Measurements from ENCODE around the gene PCBD1.

The PCBD1 gene

DNA sequence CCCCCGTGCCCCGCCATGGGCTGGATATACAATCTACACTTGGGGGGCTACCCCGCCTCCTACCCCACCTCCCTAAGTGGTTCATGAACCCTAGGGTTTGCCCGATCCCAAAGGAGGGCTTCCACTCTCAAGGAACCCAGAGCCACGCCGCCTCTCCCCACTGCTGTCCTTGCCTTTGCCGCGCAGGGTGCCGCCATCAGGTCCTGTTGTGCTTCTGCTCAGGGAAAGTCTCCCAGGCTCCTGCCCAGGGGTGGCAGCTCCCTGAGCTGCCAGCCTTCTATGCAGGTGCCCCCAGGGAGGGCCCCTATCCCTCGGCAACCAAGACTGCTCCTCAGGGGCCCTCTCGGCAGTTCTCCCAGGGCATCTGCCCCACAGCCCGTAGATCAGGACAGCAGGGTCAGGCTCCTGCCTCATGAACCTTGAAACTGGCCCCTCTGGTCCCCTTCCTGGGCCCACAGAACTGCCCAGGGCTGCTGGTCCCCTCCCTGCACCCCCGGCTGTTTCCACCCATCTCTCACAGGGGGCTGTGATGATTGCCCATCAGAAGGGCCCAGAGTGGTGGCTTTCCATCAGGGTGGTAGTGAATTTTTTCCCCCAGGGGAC is 13.0 kb upstream of the PCBD1 start:
- no peak for DNase-seq

DNA sequence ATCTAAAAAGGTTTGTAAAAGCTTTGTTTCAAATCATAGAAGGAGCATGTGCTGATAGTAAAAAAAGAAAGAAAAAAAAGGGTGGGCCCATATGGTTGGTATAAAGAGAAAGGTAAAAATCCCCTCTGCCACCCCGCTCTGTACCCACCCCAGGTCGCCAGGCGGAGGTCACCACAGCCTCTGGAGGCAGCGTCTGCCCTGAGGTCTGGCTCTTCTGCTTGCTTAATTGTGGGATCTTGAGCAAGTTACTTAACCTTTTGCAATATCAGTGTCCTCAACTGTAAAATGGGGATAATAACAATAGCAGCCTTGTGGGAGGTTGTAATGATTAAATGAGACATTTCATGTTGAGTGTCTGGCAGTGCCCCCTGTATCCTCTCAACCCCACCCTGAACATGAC is 10.7 kb upstream of the PCBD1 start:
- no peak for DNase-seq

DNA sequence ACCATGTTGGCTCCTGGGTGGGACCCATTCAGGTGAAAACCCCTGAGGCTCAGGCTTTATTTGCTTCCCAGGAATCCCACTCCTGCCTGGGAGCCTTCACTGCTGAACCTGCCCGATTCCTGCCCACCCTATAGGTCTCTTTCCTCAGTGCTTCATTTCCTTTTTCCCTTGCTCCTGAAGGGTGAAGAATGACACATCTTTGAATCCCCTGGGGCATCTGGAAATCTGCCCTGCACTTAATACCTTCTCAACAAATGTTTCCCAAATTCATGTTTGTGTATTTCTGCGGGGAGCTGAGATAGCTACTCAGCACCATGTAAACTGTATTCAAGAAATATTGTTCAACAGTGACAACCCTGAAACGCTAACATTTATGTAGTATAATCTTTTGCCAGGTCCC is 10.3 kb upstream of the PCBD1 start:
- DNase-seq = no peak

- no peak for DNase-seq
These were observed 8.2 kb upstream of the PCBD1 start for GRCh38 chr10:70896551-70896950.

GRCh38 chr10:70894416-70894815 is 6.1 kb upstream of the PCBD1 start:
- DNase-seq = no peak

- no peak for DNase-seq
These were observed 5.1 kb upstream of the PCBD1 start for GRCh38 chr10:70893227-70894006.

DNA sequence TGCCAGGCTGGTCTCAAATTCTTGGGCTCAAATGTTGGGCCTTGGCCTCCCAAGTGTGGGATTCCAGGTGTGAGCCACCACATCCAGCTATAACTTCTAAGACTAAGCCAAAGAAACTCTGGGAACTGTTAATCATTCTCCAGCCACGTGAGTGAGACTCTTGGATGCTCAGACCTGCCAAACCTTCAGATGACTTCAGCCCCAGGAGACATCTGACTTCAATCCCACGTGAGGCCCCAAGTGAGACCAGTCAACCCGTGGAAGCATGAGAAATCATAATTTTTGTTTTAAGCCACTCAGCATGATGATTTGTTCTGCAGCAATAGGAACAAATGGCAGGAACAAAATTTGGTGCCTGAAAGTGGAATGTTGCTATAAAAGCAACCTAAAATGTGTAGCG is 4.3 kb upstream of the PCBD1 start:
- no peak for DNase-seq

DNA sequence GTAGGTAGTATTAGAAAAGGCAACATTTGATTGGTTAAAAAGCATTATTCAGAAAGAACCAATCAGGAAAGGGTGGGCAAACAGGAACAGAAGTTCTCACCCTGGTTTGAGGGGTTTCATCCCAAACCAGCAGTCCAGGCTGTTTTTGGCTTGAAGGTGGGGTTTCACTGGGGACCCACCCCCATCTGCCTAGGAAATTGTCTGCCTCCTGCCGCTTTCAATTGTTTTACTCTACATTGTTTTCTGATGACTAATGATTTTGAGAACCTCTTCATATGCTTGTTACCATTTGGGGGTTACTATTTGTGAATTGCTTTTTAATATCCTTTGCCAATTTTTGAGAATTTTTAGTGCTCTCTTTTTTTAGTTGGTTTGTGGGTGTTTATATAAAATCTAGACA is 3.3 kb upstream of the PCBD1 start:
- DNase-seq = no peak

- no peak for DNase-seq
These were observed 2.6 kb upstream of the PCBD1 start for GRCh38 chr10:70890917-70891431.

GRCh38 chr10:70889291-70889690 is 926 bp upstream of the PCBD1 start:
- DNase-seq = no peak

- no peak for DNase-seq
These were observed 1.3 kb downstream of the PCBD1 start for GRCh38 chr10:70886921-70887665.

- DNase-seq = no peak
These were observed 2.1 kb downstream of the PCBD1 start for GRCh38 chr10:70885931-70886903.

DNA sequence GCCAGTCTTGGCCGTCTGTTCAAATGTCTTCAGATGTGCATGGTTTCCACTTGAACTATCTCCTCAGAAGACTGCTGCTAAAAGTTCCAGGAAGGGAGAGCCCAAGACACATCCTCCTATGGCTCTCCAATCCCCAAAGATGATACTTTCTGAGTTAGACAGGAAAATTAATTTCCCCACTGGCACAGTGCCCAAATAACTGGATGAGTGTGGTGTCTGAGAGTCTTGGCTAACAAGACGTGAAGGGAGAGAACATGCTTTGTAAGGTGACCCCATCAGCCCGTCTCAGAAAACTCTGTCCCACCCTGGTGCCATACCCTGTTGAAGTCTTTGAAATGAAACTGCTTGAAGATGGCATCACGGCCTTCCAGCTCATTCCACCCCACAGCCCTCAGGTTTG is 2.9 kb downstream of the PCBD1 start:
- no peak for DNase-seq

DNA sequence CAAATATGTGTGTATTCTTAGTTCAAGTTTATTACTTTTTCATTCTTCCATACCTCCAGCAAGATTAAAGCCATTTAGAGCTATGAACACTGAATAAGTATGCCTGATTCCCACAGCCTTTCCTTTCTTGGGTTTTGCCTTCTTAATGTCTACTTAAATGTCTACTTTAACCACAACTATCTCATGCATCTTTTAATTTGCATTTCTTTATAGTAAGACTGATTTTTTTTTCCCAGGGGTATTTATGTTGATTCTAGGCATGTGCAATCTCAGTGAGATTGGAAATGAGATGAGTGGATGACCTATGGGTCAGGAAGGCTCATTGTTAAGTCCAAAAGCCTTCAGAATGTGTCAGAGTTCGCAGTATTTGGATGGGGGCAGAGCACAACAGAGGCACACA is 3.6 kb downstream of the PCBD1 start:
- DNase-seq = no peak

GRCh38 chr10:70880077-70880534 is 8.3 kb downstream of the PCBD1 start:
- DNase-seq = peak; percentile 32

- DNase-seq = no peak
These were observed 9.2 kb downstream of the PCBD1 start for GRCh38 chr10:70879207-70879606.

DNA sequence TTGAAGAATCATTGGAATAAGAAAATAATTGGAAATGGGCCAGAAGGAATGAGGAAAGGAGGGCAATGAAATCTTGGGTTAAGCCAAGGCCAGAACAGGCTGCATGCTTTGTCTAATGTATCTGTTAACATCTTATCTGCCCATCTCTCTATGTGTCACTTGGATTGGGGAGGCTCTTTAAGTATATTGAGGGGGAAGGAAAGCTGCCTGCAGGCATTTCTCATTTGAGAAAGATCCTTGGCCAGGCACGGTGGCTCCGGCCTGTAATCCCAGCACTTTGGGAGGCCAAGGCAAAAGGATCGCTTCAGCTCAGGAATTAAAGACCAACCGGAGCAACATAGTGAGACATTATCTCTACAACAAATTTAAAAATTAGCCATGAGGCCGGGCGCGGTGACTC is 14.3 kb downstream of the PCBD1 start:
- no peak for DNase-seq

DNA sequence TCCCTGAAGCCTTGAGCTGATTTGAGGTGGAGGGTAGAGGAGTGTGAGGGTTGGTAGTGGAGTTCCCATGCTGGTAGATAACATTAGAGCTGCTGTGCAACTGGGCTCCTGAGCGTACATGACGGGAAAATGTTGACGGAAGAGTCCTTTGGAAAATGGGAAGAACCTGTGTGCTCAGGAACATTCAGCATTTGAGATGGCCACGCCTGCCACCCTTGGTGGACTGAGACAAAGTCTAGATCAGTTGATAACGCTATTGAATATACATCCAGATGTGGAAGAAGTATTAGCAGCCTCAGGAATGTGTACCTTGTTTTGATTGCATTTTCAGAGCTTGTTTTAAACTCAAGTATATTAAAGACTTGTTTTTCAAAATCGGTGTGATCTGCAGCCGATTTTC is 16.1 kb downstream of the PCBD1 start:
- DNase-seq = no peak

- DNase-seq = no peak
These were observed 21.9 kb downstream of the PCBD1 start for GRCh38 chr10:70866424-70866823.

DNA sequence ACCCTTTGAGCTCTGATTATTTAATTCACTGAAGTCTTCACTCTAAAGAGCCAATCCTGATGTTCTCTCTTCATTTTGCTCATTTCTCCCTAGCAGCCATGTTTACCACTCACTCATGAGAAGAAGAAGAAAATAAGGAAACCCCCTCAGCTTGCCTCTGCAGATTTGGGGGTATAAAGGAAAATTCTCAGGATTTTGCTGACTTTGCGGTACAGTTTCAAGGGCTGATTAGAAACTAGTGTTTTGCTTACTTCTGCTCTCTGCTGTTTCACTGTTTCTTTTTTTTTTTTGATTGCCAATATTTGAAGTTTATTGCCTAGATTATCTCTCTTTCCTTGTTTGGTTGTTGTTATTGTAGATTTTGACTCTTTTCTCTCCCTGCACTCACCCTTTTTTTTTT is 23.4 kb downstream of the PCBD1 start:
- no peak for DNase-seq

DNA sequence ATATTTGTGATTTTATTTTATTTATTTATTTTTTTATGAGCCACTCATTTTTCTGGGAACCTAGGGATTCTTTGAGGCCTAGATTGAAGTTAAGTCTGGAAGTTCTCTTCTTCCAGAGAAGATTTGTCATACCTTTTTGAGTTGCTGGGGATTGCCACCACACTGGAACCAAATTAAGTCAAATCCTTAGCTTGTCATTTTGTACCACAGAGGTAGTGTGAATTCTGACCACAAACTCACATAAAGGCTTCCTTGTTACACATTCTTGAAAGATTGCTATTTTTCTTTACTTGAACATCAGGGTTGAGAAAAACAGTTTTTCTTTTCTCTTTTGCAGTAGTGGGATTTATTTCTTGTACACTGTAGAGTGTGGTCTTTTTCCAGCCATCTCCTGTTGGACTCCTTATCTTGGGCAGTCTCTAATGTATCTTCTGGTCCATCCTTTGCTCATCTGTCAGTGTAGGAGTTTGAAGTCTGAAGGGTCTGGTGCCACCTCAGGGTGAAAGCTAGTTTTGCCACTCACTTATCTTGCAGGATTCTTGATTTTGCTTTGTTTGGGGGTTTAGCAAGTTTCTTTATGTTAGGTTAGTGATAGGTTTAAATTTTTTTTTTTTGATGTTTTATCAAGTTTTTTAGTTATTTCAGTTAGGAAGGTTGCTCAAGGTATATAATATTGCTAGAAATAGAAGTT is 24.8 kb downstream of the PCBD1 start:
- no peak for DNase-seq

Data from NCI-H1048 (cell line).